ENCODE results near the gene PROP1.
"Not testable (repeated sequence)": the region's sequence is repeated elsewhere in the genome, so short reads cannot be mapped to it uniquely, and the experiment has no call there.

PROP1 gene
- 0 reads per million in 2 donors for total RNA-seq

- DNase-seq: no peak
These were observed at the start of gene PROP1 for GRCh38 chr5:177995691-177996595. TSS of gene PROP1 (minus strand) at chr5:177996242. CDS start at chr5:177995933, 309 bp downstream.

DNA sequence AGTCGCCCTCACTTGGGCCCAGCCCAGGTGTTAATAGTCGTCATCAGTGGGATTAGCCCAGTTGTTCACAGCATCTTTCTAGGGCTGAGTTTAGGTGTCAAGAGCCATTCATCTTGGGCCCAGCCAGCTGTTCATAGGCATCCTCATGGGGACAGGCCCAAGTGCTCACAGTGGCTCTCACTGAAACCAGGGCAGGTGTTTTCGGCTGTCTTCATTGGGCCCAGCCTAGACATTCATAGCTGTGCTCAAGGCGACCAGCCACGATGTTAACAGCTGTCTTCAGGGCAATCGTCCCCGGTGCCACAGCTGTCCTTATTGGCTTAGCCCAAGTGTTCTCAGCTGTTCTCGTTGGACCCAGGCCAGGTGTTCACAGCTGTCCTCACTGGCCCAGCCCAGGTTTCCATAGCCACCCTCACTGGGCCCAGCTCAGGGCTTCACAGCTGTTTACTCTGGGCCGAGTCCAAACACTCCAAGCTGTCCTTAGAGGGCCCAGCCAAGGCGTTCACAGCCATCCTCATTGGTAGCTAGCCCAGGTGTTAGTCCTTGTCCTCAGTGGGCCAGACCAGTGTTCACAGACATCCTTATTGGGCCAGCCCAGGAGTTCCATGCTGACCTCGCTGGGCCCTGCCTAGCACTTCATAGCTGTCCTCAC, 23.5 kb upstream of the PROP1 start:
- DNase-seq: not testable (repeated sequence)

GRCh38 chr5:178012758-178013157, 16.7 kb upstream of the PROP1 start:
- DNase-seq: not testable (repeated sequence)

- DNase-seq: not testable (repeated sequence)
These were observed 15.9 kb upstream of the PROP1 start for GRCh38 chr5:178011816-178012554.

GRCh38 chr5:178007272-178007671, 11.2 kb upstream of the PROP1 start:
- not testable (repeated sequence) for DNase-seq

DNA sequence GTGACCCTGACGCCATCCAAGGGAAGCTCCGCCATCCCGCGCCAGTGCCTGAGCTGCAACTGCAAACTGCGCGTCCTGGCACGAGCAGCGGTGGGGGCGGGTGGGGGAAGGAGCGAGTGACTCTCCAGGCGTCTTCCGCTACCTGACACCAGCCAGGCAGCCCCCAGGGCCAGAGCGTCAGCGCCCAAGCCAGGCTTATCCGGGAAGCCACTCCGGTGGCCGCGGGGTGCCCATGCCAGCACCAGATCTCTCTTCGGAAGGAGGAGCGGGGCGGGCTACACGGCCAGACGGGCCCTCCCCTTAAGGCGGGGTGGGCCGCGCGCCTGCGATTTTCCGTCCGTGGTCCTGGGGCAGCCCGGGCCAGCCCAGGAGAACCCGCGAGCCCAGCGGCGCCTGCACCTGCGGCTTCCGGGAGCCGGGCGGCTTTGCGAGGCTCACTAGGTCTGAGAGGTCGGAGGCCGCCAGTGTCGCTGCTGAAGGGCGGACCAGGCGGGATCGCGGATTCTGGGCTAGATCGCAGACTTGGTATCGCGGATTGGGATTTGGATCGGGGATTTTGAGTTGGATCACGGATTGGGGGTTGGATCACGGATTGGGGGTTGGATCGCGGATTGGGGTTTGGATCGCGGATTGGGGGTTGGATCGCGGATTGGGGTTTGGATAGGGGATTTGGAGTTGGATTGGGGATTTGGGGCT, 10.6 kb upstream of the PROP1 start:
- DNase-seq: peak; percentile 21 to 59 (median 50)

- DNase-seq: not testable (repeated sequence)
These were observed 10.1 kb upstream of the PROP1 start for GRCh38 chr5:178006181-178006535.

DNA sequence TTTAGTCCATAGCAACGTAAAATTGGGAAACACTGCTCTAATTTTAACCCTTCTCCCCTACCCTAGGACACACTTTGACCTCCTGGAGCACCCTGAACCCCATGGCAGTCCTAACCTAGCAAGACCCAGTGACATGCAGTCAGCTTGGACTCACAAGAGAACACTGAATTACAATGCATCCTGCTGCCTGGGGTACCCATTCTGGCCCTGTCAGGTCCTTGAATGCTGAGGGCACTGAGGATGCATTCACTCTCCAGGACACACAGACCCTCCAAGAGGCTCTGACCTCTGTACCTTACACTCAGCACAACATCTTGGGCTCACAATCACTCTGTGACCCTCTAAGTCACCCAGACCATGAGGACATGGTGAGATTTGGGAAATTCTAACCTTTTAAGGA, 1.8 kb upstream of the PROP1 start:
- no peak for DNase-seq

DNA sequence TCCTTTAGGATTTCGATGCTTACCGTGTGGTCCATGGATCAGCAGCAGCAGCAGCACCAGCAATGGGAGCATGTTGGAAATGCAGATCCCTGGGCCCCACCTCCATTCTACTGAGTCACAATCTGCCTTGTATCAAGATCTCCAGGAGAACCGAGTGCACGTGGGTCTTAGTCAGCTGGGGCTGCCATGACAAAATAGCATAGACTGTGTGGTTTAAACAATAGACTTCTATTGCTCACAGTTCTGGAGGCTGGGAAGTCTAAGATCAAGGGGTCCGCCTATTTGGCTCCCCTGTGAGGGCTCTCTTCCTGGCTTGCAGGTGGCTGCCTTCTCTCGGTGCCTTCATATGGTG, 1.3 kb upstream of the PROP1 start:
- DNase-seq: no peak

DNA sequence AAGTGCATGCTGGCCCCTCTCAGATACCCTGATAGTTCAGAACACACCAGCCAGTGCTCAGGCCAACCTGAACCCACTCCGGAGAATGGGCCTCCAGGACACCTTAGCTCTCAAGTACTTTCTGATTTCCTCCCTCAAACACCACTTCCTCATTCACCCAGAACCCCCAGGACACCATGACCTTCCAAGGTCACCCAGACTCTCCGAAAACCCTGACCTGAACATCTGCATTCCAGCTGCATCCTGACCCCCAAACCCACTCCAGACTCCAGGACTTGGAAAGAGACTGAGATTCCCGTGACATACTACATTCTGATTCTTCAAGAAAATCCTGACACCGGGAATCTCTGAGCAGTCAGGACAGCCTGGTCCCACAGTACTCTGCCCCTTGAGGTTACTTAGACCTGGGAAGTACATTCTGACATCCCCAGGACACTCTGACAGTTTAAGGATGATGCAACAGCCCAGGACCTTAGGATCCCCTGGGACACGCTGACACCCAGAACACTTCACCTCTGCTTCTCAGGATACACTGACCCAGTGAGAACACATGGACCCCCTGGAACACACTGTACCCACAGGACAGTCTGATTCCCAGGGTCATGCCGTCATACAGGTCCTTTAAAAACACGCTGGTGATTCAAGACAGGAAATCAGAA, 747 bp upstream of the PROP1 start:
- no peak for DNase-seq

DNA sequence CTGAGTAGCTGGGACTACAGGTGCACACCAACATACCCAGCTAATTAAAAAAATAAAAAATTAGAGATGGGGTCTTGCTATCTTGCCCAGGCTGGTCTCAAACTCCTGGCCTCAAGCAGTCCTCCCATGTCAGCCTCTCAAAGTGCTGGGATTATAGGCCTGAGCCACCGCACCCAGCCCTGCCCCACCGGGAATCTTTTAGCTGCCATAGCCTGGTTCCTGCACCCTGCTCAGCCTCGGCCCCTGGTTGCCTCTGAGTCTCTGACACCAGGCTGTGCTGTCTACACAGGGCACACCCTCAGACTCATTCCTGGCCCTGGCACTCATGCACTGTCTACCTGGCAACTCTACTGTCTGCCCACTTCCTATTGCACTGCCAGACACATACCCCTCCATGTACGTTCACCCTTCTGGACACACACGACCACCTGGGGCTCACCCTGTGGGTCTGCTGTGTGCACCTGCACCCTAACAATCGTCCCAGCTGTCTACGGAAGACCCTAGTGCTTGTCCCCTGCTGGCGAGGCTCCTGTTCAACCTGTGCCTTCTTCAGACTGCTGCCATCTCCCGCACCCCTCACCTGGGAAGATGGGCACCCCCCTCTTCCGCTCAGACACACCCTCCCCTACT, 1.4 kb downstream of the PROP1 start:
- no peak for DNase-seq

- DNase-seq: no peak
These were observed 2.0 kb downstream of the PROP1 start for GRCh38 chr5:177994063-177994462.

GRCh38 chr5:177992466-177992865, 3.6 kb downstream of the PROP1 start:
- DNase-seq: no peak

DNA sequence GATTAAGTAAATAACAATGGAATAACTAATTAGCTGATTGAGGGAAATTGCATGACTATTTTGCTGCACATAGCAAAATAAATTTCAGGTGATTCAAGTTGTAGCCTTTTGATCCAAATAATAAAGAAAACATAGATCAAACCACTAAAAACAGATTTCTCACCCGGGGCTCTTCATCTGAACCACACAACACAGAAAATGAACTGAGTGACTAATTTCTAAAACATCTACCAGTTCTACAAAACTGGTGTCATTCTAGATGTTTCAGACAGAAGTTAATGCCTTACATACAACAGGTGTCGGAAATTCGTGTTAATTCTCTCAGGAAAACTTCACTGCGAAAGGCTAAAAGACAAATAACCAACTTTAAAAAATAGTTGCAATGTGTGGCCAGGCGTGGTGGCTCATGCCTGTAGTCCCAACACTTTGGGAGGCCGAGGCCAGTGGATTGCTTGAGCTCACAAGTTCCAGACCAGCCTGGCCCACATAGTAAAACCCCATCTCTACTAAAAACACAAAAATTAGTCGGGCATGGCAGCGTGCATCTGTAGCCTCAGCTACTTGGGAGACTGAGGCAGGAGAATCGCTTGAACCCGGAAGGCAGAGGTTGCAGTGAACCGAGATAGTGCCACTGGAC, 6.9 kb downstream of the PROP1 start:
- peak in 1 of 5 experiments; percentile 73 for DNase-seq

DNA sequence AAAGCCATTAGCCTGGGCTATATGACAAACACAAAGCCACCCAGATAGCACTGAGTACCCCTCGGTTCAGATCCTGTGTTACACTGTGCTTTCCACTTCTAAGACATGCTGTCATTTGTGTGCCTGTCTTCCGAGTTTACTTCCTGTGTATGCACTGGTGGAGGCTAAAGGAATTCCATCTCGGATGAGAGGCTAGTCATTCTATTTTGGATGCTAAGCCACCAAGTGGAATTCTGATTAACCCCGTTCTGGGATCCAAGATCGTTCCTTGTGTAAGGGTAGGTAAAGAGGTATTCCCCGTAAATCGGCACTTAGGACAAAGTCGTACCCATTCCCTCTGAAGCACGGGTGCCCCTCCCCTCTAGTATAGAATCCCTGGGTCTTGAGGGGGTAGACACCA, 8.7 kb downstream of the PROP1 start:
- DNase-seq: no peak

- no peak for DNase-seq
These were observed 10.5 kb downstream of the PROP1 start for GRCh38 chr5:177985430-177986040.

DNA sequence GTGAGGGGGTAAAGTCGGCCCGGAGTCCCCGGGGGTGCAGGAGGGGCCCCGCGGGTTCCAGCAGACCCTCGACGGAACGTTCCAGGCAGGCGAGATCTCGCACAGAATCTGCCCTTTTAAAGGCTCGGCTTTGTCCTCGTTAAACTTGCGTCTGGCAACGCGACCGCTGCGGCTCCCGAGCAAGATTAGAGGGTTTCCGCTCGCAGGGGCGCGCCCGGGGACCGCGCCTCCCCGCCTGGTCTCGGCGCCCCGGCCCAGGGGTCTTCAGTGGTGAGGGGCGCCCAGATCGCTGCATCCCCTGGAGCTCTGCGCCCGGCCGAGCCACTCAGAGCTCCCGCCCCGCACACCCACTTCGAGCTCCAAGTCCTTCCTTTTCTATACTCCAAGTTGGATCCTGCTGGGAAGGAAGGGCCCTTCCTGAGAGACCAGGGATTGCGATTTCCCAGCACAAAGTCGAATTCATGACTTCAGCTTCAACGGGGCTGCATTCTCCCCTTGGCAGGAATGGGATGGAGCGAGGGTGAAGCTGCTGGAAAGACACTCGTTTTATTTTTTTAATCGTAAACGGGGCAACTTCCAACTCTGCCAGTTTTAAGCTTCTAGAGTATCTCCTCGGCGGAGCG, 11.3 kb downstream of the PROP1 start:
- DNase-seq: peak in 1 of 5 experiments; percentile 40

DNA sequence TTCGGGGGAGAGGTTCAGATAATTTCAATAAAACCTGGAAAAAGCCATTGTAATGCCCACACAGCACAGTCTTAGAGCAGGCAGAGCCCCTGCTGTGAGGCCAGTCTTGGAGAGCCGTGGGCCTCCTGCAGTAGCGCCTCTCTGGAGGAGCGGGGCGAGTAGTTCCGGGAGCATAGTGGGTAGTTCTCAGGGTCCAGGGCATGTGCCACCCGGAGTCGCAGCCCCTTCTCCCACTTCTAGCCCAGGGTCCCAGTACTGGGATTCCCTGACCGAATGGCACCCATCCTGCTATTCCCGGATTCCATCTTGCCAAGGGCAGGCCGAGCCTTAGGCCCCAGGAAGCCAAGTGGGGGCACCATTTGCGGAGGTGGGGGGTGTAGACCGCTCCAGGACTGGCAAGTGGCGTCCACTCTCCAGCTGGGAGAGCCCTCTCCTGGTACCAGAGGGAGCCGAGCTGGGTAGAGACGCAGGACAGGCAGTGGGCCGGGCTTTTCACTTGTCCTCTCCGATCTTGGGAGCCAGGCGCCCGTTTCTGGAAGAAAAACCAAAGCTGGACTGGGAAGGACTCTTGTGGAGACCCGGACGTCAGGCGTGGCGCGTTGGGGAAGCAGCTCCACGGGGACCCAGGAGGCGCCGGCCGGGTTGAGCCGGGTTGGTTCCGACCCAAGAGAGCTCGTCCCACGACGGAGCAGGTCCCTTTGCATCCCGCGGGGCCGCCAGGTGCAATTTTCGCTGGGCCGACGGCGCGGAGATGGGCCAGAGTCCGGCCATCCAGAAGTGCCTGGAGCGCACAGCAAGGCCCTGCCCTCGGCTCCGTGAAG, 12.1 kb downstream of the PROP1 start:
- no peak for DNase-seq

DNA sequence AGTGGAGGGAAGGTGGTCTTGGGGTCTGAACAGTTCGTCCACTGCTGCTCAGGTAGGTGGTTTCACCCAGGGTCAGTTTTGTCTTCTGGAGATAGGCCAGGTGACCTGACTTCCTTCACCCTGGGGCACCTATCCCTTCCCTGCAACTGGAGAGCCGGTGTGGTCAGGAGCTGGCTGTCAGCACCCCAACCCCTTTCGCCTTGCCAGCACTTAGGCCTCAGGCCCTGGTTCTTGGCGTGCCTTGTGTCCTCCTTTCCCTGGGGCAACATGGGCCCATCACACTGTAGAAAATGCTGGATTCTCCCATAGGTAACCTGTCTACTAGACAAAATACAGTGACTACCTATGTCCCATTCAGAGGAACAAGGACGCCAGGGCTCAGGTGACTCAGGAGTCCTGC, 13.1 kb downstream of the PROP1 start:
- no peak for DNase-seq

All from T-helper 2 cell (primary cell).